GM12891 (cell line): ENCODE results near the gene ACSBG1.

ENCODE experiments used
- POLR2A ChIP-seq: IDR thresholded peaks from 2 replicates; pipeline ENCODE4 v1.6.1; 2011; ENCODE audit warnings: low read depth, low read length, control low read depth
- POLR2AphosphoS5 ChIP-seq: IDR thresholded peaks from 2 replicates; pipeline ENCODE4 v1.6.1; 2011; ENCODE audit warnings: low read depth, low read length, control low read depth
- POU2F2 ChIP-seq: IDR thresholded peaks from 2 replicates; pipeline ENCODE4 v1.6.1; 2011; ENCODE audit warnings: low read depth, mild to moderate bottlenecking, control low read depth, low read length, moderate library complexity
- SPI1 ChIP-seq: IDR thresholded peaks from 2 replicates; pipeline ENCODE4 v1.6.1; 2011; ENCODE audit warnings: low read depth, low read length, control low read depth

DNA sequence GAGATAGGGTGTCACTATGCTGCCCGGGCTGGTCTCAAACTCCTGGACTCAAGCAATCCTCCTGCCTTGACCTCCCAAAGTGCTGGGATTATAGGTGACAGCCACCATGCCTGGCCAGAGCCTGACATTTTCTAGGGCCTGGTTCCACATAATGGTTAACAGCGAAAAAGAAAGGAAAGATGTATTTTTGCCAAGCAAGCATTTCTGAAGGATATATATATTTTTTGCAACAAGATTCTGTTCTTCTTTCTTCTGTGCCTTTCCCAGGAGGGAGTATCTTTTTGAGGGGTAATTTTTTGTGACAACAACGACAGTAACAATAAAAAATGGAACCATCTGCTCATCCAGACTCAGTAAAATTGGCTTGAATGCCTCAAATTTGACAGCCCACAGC is 21.7 kb upstream of the ACSBG1 start:
- TF ChIP-seq POLR2A = no peak
- no peak for TF ChIP-seq POU2F2
- no peak for TF ChIP-seq POLR2AphosphoS5
- TF ChIP-seq SPI1 = no peak
